Sigmoid colon (tissue), 7 donors: ENCODE measurements around the gene MSH3. TPM values are rescaled to one million over a fixed set of nuclear protein-coding genes. Genes with fewer than 3 reads are reported as not detected.
A peak's percentile ranks its signal among the peaks of the same experiment; 100 is the strongest.

Experiments used
- DNase-seq: peaks from one replicate; pipeline ENCODE4 v3.0.0-alpha.2; 2019
- H3K27ac ChIP-seq, 4 donors: fragments of 200-600 bp; sonication (generic); one replicate each; pipeline ENCODE4 v1.5.1; 2016 to 2019; ENCODE audit warnings: mild to moderate bottlenecking in 1 of 4
- H3K27me3 ChIP-seq, 3 donors: fragments of 200-600 bp; sonication (generic); one replicate each; pipeline ENCODE4 v1.5.1; 2019; ENCODE audit warnings: mild to moderate bottlenecking in 1 of 3
- H3K36me3 ChIP-seq, 4 donors: fragments of 200-600 bp; sonication (generic); one replicate each; pipeline ENCODE4 v1.5.1; 2016 to 2019
- H3K4me1 ChIP-seq, 4 donors: fragments of 200-600 bp; sonication (generic); one replicate each; pipeline ENCODE4 v1.5.1; 2017 to 2019
- H3K4me3 ChIP-seq, 4 donors: fragments of 200-600 bp; sonication (generic); one replicate each; pipeline ENCODE4 v1.5.1; 2017 to 2019; ENCODE audit warnings: mild to moderate bottlenecking in 2 of 4, moderate library complexity in 1 of 4
- H3K9me3 ChIP-seq, 4 donors: fragments of 200-600 bp in 3 of 4; sonication (generic) in 3 of 4; one replicate each; pipeline versions ENCODE4 v1.5.1 to v1.6.1; 2013 to 2019
- EP300 ChIP-seq, 4 donors: sonication (generic); formaldehyde crosslinking; IDR thresholded peaks; one replicate each; pipeline ENCODE4 v1.6.1; 2017; ENCODE audit warnings: antibody characterized with exemption in 4 of 4
- POLR2A ChIP-seq, 2 donors: fragments of 450-650 bp; IDR thresholded peaks; one replicate each; pipeline ENCODE4 v1.6.1; 2016; ENCODE audit warnings: antibody characterized with exemption in 2 of 2, mild to moderate bottlenecking in 2 of 2, moderate library complexity in 2 of 2
- POLR2AphosphoS5 ChIP-seq, 4 donors: sonication (generic); formaldehyde crosslinking; IDR thresholded peaks; one replicate each; pipeline ENCODE4 v1.6.1; 2017; ENCODE audit warnings: antibody characterized with exemption in 4 of 4
- WGBS, 2 donors: extraction: QIAGEN DNeasy Blood & Tissue Kit; methylation state at CpG; one replicate each; pipeline ENCODE4 v1.1.7; 2013; 5-methylcytosine and 5-hydroxymethylcytosine counted together
- intact Hi-C: fragments of 100-400 bp; cut with DNase I; formaldehyde crosslinking; loops from one replicate; pipeline ENCODE4 v1.15.1; 2023
- polyA plus RNA-seq, 3 donors: library from polyadenylated mRNA; stranded (reverse); fragments of 200-250 nt; gene quantifications; one replicate each; pipeline ENCODE4 v1.2.3, GENCODE V29; 2013
- total RNA-seq, 4 donors: library from RNA; depleted of rRNA; stranded (reverse); fragments of >200 nt; gene quantifications; one replicate each; pipeline ENCODE4 v1.1.0, GENCODE V29; 2016
- TF ChIP-seq, protein P1 (sequence below), 4 experiments: fragments of 450-650 bp in 3 of 4; fragments of 200-600 bp in 1 of 4; IDR thresholded peaks; one replicate each; pipeline ENCODE4 v1.5.1; 2016 to 2019; ENCODE audit warnings: antibody characterized with exemption in 4 of 4, mild to moderate bottlenecking in 3 of 4, moderate library complexity in 2 of 4
- donor health status: healthy with polysubstance abuse.
- donor health status: Bipolar disorder and iron deficiency.
- donor health status: healthy.

The MSH3 gene
- total and polyA plus RNA-seq, 7 donors, result 3.6 to 15.3 (median 11.8) TPM

DNA sequence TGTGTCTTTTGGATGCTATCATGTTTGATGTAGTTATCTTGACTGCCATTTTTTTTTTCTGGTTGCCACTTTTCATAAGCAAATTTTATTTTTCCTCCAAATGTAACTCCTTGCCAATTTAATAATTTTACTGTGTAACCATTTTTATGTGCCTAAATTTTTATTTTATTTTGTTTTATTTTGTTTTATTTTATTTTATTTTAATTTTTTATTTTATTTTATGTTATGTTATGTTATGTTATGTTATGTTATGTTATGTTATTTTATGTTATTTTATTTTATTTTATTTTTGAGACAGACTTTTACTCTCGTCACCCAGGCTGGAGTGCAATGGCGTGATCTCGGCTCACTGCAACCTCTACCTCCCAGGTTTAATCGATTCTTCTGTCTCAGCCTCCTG is 108.1 kb downstream of the MSH3 start:
- peaks cover 0 to 8% (median 0%) of the 10 kb centered on the region in 4 donors for H3K4me1 ChIP-seq
- DNase-seq, result no peak
- H3K9me3 ChIP-seq, result no peaks in the 10 kb centered on the region
- peaks cover 0 to 11% (median 0%) of the 10 kb centered on the region in 4 donors for H3K36me3 ChIP-seq
- no peak overlapping the region for H3K4me3 ChIP-seq
- H3K27ac ChIP-seq, result no peak overlapping the region
- intact Hi-C loops, result no loop called here
- no peaks in the 10 kb centered on the region for H3K27me3 ChIP-seq
- 97 to 98% methylated on average over 4 of the region's 4 CpGs for WGBS, 2 donors
- TF ChIP-seq POLR2A (IDR thresholded peaks at IDR 0.05) (no peak), POLR2AphosphoS5 (IDR thresholded peaks at IDR 0.05) (no peak), EP300 (IDR thresholded peaks at IDR 0.05) (no peak)
- TF ChIP-seq, protein P1, sequence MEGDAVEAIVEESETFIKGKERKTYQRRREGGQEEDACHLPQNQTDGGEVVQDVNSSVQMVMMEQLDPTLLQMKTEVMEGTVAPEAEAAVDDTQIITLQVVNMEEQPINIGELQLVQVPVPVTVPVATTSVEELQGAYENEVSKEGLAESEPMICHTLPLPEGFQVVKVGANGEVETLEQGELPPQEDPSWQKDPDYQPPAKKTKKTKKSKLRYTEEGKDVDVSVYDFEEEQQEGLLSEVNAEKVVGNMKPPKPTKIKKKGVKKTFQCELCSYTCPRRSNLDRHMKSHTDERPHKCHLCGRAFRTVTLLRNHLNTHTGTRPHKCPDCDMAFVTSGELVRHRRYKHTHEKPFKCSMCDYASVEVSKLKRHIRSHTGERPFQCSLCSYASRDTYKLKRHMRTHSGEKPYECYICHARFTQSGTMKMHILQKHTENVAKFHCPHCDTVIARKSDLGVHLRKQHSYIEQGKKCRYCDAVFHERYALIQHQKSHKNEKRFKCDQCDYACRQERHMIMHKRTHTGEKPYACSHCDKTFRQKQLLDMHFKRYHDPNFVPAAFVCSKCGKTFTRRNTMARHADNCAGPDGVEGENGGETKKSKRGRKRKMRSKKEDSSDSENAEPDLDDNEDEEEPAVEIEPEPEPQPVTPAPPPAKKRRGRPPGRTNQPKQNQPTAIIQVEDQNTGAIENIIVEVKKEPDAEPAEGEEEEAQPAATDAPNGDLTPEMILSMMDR (IDR thresholded peaks at IDR 0.05), result no peak

GRCh38 chr5:80763211-80763610 is 108.8 kb downstream of the MSH3 start:
- 44 to 82% methylated on average over 3 of the region's 3 CpGs for WGBS, 2 donors
- H3K36me3 ChIP-seq, result peaks cover 0 to 17% (median 0%) of the 10 kb centered on the region in 4 donors
- H3K9me3 ChIP-seq, result no peaks in the 10 kb centered on the region
- no peaks in the 10 kb centered on the region for H3K27me3 ChIP-seq
- no peak for DNase-seq
- H3K27ac ChIP-seq, result peak overlapping the region in 1 of 4 donors; percentile 27
- H3K4me1 ChIP-seq, result peaks cover 0 to 8% (median 0%) of the 10 kb centered on the region in 4 donors
- TF ChIP-seq, protein P1 (IDR thresholded peaks at IDR 0.05), result no peak
- TF ChIP-seq POLR2A (IDR thresholded peaks at IDR 0.05) (no peak), POLR2AphosphoS5 (IDR thresholded peaks at IDR 0.05) (peak in 1 of 4 donors; percentile 27), EP300 (IDR thresholded peaks at IDR 0.05) (peak in 2 of 4 donors; percentile 48 to 67)
- intact Hi-C loops, result no loop called here
- no peak overlapping the region for H3K4me3 ChIP-seq

DNA sequence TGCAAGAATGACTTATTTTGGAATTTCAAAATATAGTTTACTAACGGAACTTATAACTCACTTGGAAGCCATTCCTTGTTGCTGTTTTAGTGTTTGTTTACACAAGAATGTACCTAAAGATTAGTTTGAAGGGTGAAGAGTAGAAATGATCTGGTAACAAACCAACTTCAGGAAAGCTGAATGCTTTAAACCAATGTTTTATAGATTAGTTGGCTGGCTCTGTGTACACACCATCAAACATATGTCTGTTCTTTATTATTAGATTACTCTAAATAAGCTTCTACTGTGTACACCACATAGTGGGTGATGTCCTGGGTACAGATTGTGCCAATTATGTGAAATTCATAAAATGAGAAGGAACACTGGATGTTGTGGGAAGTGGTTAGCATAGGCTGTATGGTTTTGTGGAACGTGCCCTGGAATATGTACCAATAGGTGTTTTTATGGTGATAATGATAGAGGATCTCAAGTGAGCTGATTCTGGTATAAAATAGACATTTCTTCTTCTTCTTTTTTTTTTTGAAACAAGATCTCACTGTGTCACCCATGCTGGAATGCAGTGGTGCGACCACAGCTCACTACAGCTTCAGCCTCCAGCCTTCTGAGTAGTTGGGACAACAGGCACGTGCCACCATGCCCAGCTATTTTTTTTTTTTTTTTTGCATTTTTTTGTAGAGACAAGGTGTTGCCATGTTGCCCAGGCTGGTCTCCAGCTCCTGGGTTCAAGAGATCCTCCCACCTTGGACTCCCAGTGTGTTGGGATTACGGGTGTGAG is 109.6 kb downstream of the MSH3 start:
- WGBS, 2 donors, result 87 to 90% methylated on average over 5 of the region's 5 CpGs
- Histone ChIP-seq H3K36me3 (peaks cover 0 to 24% (median 0%) of the 10 kb centered on the region in 4 donors), H3K9me3 (no peaks in the 10 kb centered on the region), H3K4me3 (no peak overlapping the region), H3K27me3 (no peaks in the 10 kb centered on the region), H3K4me1 (peaks cover 0 to 8% (median 0%) of the 10 kb centered on the region in 4 donors), H3K27ac (peak overlapping the region in 1 of 4 donors; percentile 27)
- no peak for DNase-seq
- intact Hi-C loops, result no loop called here
- TF ChIP-seq, protein P1 (IDR thresholded peaks at IDR 0.05), result no peak
- TF ChIP-seq EP300 (IDR thresholded peaks at IDR 0.05), result no peak
- no peak for TF ChIP-seq POLR2AphosphoS5 (IDR thresholded peaks at IDR 0.05)
- TF ChIP-seq POLR2A (IDR thresholded peaks at IDR 0.05), result no peak

DNA sequence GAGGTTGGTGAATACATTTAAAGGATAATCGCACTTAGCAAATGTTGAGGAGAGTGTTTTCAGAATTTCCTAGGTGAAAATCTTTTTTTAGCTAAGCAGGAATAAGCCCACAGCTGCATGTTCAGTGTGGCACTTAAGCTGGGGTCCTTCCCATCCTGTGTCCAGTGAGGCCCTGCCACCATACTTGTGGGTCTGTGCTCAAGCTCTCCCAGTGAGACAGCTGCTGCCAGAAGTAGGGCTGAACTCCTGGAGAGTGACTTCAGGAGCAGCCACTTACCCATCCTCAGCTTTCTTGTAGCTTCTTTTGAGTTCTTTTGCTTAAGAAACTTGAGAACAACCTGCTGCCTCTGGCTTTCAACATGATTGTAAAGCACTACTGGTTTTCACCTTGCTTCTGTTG is 110.3 kb downstream of the MSH3 start:
- 96 to 99% methylated on average over 1 of the region's 1 CpG for WGBS, 2 donors
- no peaks in the 10 kb centered on the region for H3K9me3 ChIP-seq
- H3K27me3 ChIP-seq, result no peaks in the 10 kb centered on the region
- DNase-seq, result no peak
- peaks cover 0 to 8% (median 0%) of the 10 kb centered on the region in 4 donors for H3K4me1 ChIP-seq
- H3K36me3 ChIP-seq, result peaks cover 0 to 24% (median 0%) of the 10 kb centered on the region in 4 donors
- no peak overlapping the region for H3K4me3 ChIP-seq
- H3K27ac ChIP-seq, result no peak overlapping the region
- no peak for TF ChIP-seq POLR2AphosphoS5 (IDR thresholded peaks at IDR 0.05)
- TF ChIP-seq POLR2A (IDR thresholded peaks at IDR 0.05), result no peak
- TF ChIP-seq, protein P1 (IDR thresholded peaks at IDR 0.05), result no peak
- no peak for TF ChIP-seq EP300 (IDR thresholded peaks at IDR 0.05)
- intact Hi-C loops, result no loop called here
